GM21786 (cell line): Measurements from ENCODE around the gene SFXN5.

Experiments used
- ATAC-seq: cut with Tn5 transposase; IDR thresholded peaks from one replicate; pipeline ENCODE4 v1.9.1; 2021; ENCODE audit not compliant: unreplicated experiment

SFXN5 gene

GRCh38 chr2:72927619-72928550, 143.6 kb downstream of the SFXN5 start:
- ATAC-seq = no peak

GRCh38 chr2:72926811-72927465, 144.6 kb downstream of the SFXN5 start:
- no peak for ATAC-seq

- ATAC-seq = no peak
Measured at GRCh38 chr2:72926368-72926767, 145.1 kb downstream of the SFXN5 start.

DNA sequence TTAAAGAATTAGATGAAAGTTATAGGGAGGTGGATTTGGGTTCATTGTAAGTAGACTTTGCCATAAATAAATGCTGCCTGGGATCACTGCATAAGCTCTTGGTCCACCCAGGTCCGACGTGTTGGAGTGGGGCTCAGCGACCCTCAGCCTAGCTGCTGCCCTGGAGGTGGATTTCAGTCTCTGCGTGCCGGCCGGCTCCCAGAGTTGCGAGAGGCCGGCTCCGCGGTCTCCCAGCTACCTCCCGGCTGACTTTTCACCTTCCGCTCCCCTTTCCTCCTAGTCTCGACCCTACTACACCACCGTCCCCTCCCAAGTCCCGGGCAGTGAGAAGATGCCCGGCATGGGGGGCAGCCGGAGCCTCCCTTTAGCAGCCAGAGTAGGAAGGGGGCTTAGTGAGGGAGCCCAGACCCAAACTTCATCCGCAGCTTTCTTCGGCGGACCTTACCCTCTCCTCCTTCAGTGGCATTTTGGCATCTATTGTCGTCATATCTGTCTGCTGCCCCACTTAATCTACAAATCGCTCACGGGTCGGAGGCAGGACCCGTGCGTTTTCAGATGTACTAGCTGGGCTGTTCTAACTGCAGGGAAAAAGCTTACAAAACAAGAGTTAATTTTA, 146.1 kb downstream of the SFXN5 start:
- no peak for ATAC-seq

DNA sequence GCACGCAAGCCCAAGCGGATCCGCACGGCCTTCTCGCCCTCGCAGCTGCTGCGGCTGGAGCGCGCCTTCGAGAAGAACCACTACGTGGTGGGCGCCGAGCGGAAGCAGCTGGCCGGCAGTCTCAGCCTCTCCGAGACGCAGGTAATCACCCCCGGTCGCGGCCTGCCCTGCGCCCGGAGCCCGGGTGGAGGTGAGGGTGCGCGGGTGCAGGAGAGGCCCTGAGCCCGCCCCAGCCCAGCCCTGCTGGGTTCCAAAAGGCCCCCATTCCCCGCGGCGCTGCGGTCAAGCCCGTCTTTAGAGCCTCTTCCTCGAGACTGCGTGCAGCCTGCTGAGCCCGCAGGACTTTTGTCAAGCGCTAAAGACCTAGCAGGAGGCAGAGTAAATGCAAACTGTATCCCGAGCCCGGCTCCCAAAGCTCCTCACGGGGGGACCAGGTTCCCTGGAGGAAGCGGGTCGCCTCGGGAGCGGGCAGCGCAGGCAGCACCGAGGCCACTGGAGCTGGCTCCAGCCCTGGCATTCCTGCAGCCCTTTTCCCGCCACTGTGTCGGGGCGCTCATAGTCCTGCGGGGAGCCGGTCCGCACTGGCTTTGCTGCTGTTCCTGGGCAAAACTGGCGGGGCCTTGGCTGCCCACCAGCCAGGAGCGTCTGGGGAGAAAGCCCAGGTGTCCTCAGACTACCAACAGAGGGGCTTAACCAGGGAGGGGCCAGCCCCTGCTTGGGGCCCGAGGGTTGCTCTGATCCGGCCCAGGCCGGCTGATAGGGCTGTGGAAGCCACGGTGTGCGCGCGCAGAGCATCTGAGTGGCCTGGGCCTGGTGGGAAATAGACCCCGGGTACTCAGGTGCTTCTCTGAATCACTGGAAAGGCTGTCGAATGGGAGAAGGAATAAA, 146.9 kb downstream of the SFXN5 start:
- ATAC-seq = no peak

DNA sequence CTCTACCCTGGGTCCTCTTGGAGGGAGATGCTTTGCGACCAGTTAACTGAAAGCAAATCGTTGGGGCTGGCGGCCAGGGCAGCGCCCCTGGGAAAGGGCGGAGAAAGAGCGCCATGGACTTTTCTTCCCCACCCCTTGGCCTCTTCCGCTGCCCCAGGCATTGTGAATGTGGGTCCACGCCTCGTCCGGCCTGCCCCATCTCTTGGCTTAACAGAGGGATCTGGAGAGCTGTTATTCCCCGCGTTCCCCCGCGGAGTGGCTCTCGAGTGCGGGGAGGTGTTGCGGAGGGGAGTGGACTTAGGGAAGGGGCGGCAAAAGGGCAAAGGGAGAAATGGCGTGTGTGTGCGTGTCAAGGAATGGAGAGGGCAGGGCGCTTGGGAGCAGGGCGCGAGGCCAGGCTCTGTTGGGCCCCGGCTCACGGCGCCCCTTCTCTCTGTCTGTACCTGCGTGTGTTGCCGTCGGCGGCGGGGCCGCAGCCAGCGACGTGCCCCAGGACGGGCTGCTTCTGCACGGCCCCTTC, 147.6 kb downstream of the SFXN5 start:
- no peak for ATAC-seq

GRCh38 chr2:72921853-72922252, 149.7 kb downstream of the SFXN5 start:
- no peak for ATAC-seq

DNA sequence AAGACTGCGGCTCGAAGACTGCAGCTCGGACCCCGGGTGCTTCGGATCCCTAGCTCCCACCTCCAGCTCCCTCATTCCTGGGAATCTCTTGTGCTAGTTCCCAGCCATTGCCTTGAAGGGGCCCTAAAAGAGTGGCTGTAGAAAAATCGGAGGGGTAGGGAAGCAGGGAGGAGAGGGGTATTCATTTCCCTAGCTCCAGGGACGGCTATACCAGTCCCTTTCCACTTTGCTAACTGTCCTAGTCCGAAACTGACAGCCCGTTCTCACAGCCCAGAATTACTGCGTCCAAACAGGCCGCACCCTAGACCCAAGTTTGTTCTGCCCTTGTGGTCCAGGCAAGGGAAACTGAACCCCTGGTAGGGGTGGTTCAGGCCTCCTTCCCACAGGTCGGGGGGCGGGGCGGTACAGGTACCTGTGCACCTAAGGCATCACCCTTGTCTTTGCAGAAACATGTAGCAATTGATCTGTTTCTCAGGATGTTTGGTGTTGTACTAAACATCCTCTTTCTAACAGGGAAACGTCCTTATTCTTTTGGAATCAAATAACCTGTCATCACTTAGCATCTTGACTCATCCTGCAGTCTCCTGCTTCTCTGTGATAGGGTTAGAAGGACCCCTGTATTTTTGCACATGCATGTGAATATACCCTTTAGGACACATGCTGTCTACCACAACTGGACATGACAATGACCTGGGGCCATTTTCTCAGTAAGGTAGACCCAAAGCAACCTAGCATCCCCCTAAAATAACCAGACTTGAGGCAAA, 150.2 kb downstream of the SFXN5 start:
- ATAC-seq = no peak

GRCh38 chr2:72920318-72921087, 151.0 kb downstream of the SFXN5 start:
- ATAC-seq = no peak

GRCh38 chr2:72919414-72920317, 151.8 kb downstream of the SFXN5 start:
- no peak for ATAC-seq

DNA sequence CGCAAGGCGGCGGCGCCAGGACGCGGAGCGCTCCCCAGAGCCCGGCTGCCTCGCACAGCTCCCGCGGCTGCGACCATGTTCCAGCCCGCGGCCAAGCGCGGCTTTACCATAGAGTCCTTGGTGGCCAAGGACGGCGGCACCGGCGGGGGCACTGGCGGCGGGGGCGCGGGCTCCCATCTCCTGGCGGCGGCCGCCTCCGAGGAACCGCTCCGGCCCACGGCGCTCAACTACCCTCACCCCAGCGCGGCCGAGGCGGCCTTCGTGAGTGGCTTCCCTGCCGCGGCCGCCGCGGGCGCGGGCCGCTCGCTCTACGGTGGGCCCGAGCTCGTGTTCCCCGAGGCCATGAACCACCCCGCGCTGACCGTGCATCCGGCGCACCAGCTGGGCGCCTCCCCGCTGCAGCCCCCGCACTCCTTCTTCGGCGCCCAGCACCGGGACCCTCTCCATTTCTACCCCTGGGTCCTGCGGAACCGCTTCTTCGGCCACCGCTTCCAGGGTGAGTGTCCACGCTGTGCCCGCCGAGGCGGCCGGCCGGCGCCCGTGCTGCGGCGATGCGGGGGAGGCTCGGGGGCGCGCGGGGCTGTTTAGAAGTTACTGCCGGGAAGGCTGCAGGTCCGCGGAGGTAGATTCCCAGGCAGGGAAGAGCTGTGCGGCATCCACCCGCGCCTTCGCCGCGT, 153.5 kb downstream of the SFXN5 start:
- ATAC-seq = peak; percentile 10

DNA sequence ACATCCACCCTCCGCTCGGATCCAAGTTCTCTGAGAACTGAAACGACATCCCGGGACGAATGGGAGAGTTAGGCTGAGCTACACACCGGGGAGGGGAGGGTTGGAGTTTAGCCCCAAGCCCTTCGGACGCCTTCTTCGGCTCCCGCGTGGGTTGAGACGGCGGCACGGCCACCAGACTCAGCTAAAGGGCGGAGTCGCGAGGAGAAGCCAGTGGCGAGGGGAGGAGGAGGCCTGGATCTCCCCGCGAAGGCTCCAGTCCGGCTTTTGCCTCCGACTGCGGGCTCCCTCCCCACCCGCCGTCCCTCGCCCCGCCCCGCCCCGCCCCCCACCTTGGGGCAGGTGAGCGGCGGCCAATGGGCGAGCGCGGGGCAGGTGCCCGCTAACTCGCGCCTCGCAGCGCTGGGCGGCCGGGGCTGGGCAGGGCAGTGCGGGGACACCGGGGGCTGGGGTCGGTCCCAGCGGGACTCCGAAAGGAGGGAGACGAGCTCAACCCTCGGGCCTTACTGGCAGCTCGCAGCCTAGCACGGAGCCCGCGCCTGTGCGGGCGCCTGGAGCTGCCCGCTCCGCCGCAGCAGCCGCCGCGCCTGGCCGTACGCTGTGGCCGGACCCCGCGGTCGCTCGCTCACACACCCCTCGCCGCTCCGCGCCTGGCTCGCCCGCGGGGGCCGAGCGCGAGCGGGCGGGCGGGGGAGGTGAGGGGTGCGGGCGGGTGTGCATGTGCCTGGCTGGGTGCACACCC, 154.2 kb downstream of the SFXN5 start, which contains the start of gene EMX1:
Gene EMX1 (plus strand): TSS at position 382 of the 739 bp plus-strand sequence. CDS start 334 bp downstream, at position 716.
- peak; percentile 38 for ATAC-seq

GRCh38 chr2:72916743-72917137, 154.8 kb downstream of the SFXN5 start:
- no peak for ATAC-seq

DNA sequence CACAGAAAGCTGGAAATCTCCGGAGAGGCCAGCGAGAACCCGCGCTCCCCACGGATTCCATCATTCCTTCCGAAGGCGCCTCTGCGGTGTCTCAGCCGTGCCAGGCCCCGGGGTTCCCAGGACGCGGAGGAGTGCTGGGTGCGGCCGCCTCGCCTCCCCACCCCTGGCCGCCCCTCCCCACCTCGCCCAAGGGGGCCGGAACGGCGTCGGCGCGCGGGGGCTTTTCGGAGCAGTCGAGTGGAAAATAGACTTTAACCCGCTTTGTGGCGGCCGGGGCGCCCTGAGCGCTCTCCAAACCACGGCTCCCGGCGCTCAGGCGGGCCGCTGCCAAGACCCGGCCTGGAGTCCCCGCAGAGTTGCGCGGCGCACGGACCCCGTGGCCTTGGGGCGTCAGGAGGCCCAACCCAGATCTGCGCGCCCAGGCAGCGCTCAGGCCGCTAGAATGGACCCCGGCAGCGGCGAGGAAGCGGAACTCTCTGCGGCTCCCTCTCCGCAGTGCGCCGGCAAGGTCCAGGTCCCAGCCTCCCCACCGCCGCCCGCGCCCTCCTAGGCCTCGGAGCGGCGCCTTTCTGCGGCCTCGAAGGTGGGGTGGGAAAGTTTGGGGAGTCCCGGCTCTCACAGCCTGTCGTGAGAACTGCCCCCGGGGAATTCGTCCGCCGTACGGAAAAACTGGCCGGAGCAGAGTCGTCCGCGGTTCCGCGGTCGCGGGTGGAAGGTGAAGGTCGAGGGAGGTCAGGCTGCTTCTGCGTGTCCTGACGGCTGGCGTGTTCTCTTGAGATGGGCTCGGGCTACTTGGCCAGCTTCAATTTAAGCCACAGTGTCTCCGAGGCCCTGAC, 155.4 kb downstream of the SFXN5 start:
- ATAC-seq = peak; percentile 49

GRCh38 chr2:72915320-72915906, 156.1 kb downstream of the SFXN5 start:
- no peak for ATAC-seq
